ENCODE data around the gene TUBE1. TPM values are rescaled to one million over a fixed set of nuclear protein-coding genes. Genes with fewer than 3 reads are reported as not detected.

TUBE1 gene
- total RNA-seq, 1 experiment from 2014 or later, result 30.8 TPM

GRCh38 chr6:112065426-112065986 is 21.8 kb downstream of the TUBE1 start:
- H3K36me3 ChIP-seq (ENCODE audit: control insufficient read depth, insufficient read depth, low read length), result no peaks in the 10 kb centered on the region
- no peak overlapping the region for H3K27ac Mint-ChIP-seq (ENCODE audit: unreplicated experiment)
- TF ChIP-seq CTCF (IDR thresholded peaks at IDR 0.05; ENCODE audit: insufficient read depth in 1 of 2, low read depth in 1 of 2, low read length in 1 of 2, severe bottlenecking in 1 of 2, unreplicated experiment in 1 of 2), result no peak
- no peaks in the 10 kb centered on the region for H3K36me3 Mint-ChIP-seq (ENCODE audit: insufficient read depth, unreplicated experiment)
- H3K9me3 Mint-ChIP-seq (ENCODE audit: unreplicated experiment), result no peaks in the 10 kb centered on the region
- H3K9me3 ChIP-seq, result no peaks in the 10 kb centered on the region
- intact Hi-C loops (cut with micrococcal nuclease; ENCODE audit: unreplicated experiment), result no loop called here
- CTCF ChIA-PET, result no interaction called here
- POLR2A ChIA-PET, result no interaction called here
- no peak for DNase-seq
- no peaks in the 10 kb centered on the region for H3K27me3 Mint-ChIP-seq (ENCODE audit: insufficient read depth, unreplicated experiment)
- no peak overlapping the region for H3K4me3 ChIP-seq (ENCODE audit: low read depth, low read length)
- no peak overlapping the region for H3K4me3 Mint-ChIP-seq (ENCODE audit: unreplicated experiment)
- no peaks in the 10 kb centered on the region for H3K4me1 Mint-ChIP-seq (ENCODE audit: low read depth, unreplicated experiment)
- no TSS peak for BruUV-seq (replicated peaks)
- H3K27me3 ChIP-seq (replicated peaks; ENCODE audit: control insufficient read depth, insufficient read depth, low read length), result no peaks in the 10 kb centered on the region
- no peaks in the 10 kb centered on the region for H3K4me1 ChIP-seq

GRCh38 chr6:112062966-112063365 is 24.3 kb downstream of the TUBE1 start:
- Mint-ChIP-seq H3K36me3 (ENCODE audit: insufficient read depth, unreplicated experiment) (no peaks in the 10 kb centered on the region), H3K4me3 (ENCODE audit: unreplicated experiment) (no peak overlapping the region), H3K4me1 (ENCODE audit: low read depth, unreplicated experiment) (no peaks in the 10 kb centered on the region), H3K27ac (ENCODE audit: unreplicated experiment) (no peak overlapping the region), H3K27me3 (ENCODE audit: insufficient read depth, unreplicated experiment) (no peaks in the 10 kb centered on the region), H3K9me3 (ENCODE audit: unreplicated experiment) (no peaks in the 10 kb centered on the region)
- Histone ChIP-seq H3K27me3 (replicated peaks; ENCODE audit: control insufficient read depth, insufficient read depth, low read length) (no peaks in the 10 kb centered on the region), H3K4me3 (ENCODE audit: low read depth, low read length) (no peak overlapping the region), H3K9me3 (no peaks in the 10 kb centered on the region), H3K4me1 (no peaks in the 10 kb centered on the region), H3K36me3 (ENCODE audit: control insufficient read depth, insufficient read depth, low read length) (no peaks in the 10 kb centered on the region)
- TF ChIP-seq CTCF (IDR thresholded peaks at IDR 0.05; ENCODE audit: insufficient read depth in 1 of 2, low read depth in 1 of 2, low read length in 1 of 2, severe bottlenecking in 1 of 2, unreplicated experiment in 1 of 2), result no peak
- no TSS peak for BruUV-seq (replicated peaks)
- ChIA-PET POLR2A (no interaction called here), CTCF (no interaction called here)
- intact Hi-C loops (cut with micrococcal nuclease; ENCODE audit: unreplicated experiment), result no loop called here
- DNase-seq, result no peak

- no peaks in the 10 kb centered on the region for H3K27me3 Mint-ChIP-seq (ENCODE audit: insufficient read depth, unreplicated experiment)
- Histone ChIP-seq H3K27me3 (replicated peaks; ENCODE audit: control insufficient read depth, insufficient read depth, low read length) (no peaks in the 10 kb centered on the region), H3K9me3 (no peaks in the 10 kb centered on the region), H3K4me1 (no peaks in the 10 kb centered on the region), H3K36me3 (ENCODE audit: control insufficient read depth, insufficient read depth, low read length) (no peaks in the 10 kb centered on the region), H3K4me3 (ENCODE audit: low read depth, low read length) (no peak overlapping the region)
- DNase-seq, result no peak
- H3K27ac Mint-ChIP-seq (ENCODE audit: unreplicated experiment), result no peak overlapping the region
- H3K4me1 Mint-ChIP-seq (ENCODE audit: low read depth, unreplicated experiment), result no peaks in the 10 kb centered on the region
- POLR2A ChIA-PET, result no interaction called here
- CTCF ChIA-PET, result no interaction called here
- no peaks in the 10 kb centered on the region for H3K36me3 Mint-ChIP-seq (ENCODE audit: insufficient read depth, unreplicated experiment)
- no TSS peak for BruUV-seq (replicated peaks)
- intact Hi-C loops (cut with micrococcal nuclease; ENCODE audit: unreplicated experiment), result no loop called here
- no peaks in the 10 kb centered on the region for H3K9me3 Mint-ChIP-seq (ENCODE audit: unreplicated experiment)
- H3K4me3 Mint-ChIP-seq (ENCODE audit: unreplicated experiment), result no peak overlapping the region
- no peak for TF ChIP-seq CTCF (IDR thresholded peaks at IDR 0.05; ENCODE audit: insufficient read depth in 1 of 2, low read depth in 1 of 2, low read length in 1 of 2, severe bottlenecking in 1 of 2, unreplicated experiment in 1 of 2)
Observed at GRCh38 chr6:112061605-112062004, 25.7 kb downstream of the TUBE1 start.

Data from Caco-2 (cell line).